NT2/D1 (cell line): ENCODE measurements around the gene DNAJC18.

Experiments used
- SUZ12 ChIP-seq: IDR thresholded peaks from 2 replicates; pipeline ENCODE4 v1.6.1; 2011; ENCODE audit not compliant: insufficient read length, insufficient read depth; ENCODE audit errors: extremely low read depth
- YY1 ChIP-seq: IDR thresholded peaks from 2 replicates; pipeline ENCODE4 v1.6.1; 2011; ENCODE audit not compliant: insufficient read length, insufficient read depth
- ZNF274 ChIP-seq: IDR thresholded peaks from 2 replicates; pipeline ENCODE4 v1.6.1; 2011; ENCODE audit warnings: mild to moderate bottlenecking, low read depth, low read length

GRCh38 chr5:139393497-139394122 lies 45.7 kb downstream of the DNAJC18 start:
- TF ChIP-seq YY1 (no peak), SUZ12 (no peak), ZNF274 (no peak)
